Fibroblast of lung (primary cell): ENCODE data around the gene PAK2.
"Not testable (repeated sequence)": the region's sequence is repeated elsewhere in the genome, so short reads cannot be mapped to it uniquely, and the experiment has no call there.

Source experiments
- CTCF ChIP-seq, 2 donors: IDR thresholded peaks in 1 of 2; conservative IDR thresholded peaks in 1 of 2; 1 replicate in 1 of 2; 2 replicates in 1 of 2; pipeline ENCODE4 v1.5.1; 2011 to 2012; ENCODE audit warnings: low read length in 2 of 2, control low read depth in 1 of 2, inconsistent platforms in 1 of 2, low read depth in 1 of 2, mild to moderate bottlenecking in 1 of 2
- EZH2 ChIP-seq: IDR thresholded peaks from 2 replicates; pipeline ENCODE4 v1.5.1; 2012; ENCODE audit warnings: low read length, control low read depth, mild to moderate bottlenecking; ENCODE audit errors: missing control alignments

- not testable (repeated sequence) for TF ChIP-seq CTCF (conservative IDR thresholded peaks at IDR 0.05 in 1 of 2, IDR thresholded peaks at IDR 0.05 in 1 of 2; ENCODE audit: low read depth in 1 of 2, low read length in 2 of 2); EZH2
Measured at GRCh38 chr3:196848375-196848774, 108.7 kb downstream of the PAK2 start.
